ENCODE data around the gene RABEPK. TPM values are rescaled to one million over a fixed set of nuclear protein-coding genes. Genes with fewer than 3 reads are reported as not detected.

Gene RABEPK
- total RNA-seq, 4 donors from 2014 or later, result 11.9 to 20.7 (median 16.2) TPM

DNA sequence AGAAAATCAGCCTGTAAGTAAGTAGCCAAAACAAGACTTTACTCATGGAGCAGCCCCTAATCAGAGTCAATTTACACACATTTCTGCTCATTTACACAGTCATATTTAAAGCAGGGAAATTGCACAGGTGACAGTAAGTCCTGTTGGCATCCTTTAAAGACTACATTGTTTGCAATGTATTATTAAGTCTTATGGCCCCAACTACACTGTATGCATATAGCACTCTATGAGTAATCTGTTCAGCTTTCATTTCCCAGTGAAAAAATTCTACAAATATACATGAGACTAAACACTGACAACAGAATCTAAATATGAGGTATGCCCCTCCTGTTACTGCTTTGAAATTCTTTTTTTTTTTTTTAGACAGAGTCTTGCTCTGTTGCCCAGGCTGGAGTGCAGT, 30.4 kb upstream of the RABEPK start:
- TF ChIP-seq, protein P1, sequence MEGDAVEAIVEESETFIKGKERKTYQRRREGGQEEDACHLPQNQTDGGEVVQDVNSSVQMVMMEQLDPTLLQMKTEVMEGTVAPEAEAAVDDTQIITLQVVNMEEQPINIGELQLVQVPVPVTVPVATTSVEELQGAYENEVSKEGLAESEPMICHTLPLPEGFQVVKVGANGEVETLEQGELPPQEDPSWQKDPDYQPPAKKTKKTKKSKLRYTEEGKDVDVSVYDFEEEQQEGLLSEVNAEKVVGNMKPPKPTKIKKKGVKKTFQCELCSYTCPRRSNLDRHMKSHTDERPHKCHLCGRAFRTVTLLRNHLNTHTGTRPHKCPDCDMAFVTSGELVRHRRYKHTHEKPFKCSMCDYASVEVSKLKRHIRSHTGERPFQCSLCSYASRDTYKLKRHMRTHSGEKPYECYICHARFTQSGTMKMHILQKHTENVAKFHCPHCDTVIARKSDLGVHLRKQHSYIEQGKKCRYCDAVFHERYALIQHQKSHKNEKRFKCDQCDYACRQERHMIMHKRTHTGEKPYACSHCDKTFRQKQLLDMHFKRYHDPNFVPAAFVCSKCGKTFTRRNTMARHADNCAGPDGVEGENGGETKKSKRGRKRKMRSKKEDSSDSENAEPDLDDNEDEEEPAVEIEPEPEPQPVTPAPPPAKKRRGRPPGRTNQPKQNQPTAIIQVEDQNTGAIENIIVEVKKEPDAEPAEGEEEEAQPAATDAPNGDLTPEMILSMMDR (IDR thresholded peaks at IDR 0.05; ENCODE audit: low read depth), result no peak

DNA sequence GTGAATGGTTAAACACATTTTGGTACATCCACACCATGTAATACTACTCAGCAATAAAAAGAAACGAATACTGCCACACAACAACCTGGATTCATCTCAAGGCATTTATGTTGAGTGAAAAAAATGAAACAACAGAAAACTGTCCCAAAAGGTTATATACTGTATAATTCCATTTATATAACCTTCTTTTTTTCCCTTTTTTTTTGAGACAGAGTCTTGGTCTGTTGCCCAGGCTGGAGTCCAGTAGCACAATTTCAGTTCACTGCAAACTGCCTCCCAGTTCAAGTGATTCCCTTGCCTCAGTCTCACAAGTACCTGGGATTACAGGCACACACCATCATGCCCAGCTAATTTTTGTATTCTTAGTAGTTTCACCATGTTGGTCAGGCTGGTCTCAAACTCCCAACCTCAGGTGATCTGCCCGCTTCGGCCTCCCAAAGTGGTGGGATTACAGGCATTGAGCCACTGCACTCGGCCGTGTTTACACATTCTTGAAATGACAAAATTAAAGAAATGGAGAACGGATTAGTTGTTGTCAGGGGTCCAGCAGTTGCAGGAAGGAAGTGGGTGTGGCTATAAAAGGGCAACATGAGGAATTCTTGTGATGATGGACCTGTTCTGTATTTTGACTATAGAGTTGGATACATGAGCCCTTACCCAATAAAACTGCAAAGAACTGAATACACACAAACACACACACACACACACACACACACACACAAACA, 28.1 kb upstream of the RABEPK start:
- TF ChIP-seq, protein P1 (IDR thresholded peaks at IDR 0.05; ENCODE audit: low read depth), result no peak

DNA sequence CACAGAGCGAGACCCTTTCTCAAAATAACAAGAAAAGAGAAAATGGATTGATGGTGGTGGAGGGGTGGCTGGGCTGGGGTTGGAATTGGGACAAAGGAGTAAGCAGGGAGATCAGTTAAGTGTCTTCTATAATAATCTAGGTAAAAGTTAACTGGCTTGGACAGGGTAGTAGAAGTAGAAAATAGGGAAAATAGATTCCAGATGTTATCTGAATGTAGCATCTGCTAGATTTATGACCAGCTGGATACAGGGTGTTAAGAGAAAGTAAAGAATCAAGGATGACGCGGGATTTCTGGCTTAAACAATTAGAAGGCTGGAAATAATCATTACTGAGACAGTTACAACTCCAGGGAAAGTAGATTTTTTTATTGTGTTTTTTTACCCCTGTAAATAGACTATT, 23.7 kb upstream of the RABEPK start:
- TF ChIP-seq, protein P1 (IDR thresholded peaks at IDR 0.05; ENCODE audit: low read depth), result no peak

DNA sequence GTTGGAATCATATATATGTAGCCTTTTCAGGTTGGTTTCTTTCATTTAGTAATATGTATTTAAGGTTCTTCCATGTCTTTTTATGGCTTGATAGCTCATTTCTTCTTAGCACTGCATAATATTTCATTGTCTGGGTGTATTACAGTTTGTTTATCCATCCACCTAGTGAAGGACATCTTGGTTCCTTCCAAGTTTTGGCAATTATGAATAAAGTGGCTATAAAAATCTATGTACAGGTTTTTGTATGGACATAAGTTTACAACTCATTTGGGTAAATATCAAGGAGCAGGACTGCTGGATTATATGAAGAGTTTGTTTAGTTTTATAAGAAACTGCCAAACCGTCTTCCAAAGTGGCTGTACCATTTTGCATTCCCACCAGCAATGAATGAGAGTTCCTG, 22.5 kb upstream of the RABEPK start:
- TF ChIP-seq, protein P1 (IDR thresholded peaks at IDR 0.05; ENCODE audit: low read depth), result no peak

DNA sequence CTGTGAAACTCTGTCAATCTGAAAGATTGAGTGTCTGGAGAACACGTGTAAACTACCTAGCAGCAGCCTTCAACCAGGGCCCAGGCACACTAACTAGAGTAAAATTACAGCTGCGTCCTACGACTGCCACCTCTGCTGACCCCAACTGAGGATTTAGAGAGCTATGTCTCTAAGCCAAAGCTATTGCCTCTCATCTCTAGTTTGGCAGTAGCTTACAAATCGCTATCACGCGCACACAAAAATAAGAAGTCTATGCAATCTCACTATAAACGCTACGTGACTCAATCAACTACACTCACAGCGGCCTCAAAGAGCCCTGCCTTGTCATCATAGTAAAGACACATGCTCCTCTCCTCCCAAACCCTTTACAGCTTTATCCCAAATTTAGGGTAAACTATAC, 19.5 kb upstream of the RABEPK start:
- TF ChIP-seq, protein P1 (IDR thresholded peaks at IDR 0.05; ENCODE audit: low read depth), result no peak

DNA sequence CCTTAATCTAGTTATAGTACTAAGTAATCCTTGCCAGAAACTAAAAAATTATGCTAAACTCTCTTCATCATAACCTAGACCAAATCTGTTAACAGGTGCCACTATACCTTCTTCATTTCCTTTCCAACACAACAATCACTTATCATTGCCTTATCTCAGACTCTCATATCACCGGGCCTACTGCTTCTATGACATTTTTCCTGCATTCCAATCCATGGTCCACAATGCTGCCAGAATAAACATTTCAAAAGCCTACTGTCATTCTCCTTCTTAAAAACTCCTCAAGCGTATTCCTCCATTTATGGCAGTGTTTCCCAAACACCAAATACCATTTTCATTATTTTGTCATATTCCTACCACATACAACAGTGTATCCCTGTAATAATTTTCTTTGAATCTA, 17.3 kb upstream of the RABEPK start:
- TF ChIP-seq, protein P1 (IDR thresholded peaks at IDR 0.05; ENCODE audit: low read depth), result no peak

DNA sequence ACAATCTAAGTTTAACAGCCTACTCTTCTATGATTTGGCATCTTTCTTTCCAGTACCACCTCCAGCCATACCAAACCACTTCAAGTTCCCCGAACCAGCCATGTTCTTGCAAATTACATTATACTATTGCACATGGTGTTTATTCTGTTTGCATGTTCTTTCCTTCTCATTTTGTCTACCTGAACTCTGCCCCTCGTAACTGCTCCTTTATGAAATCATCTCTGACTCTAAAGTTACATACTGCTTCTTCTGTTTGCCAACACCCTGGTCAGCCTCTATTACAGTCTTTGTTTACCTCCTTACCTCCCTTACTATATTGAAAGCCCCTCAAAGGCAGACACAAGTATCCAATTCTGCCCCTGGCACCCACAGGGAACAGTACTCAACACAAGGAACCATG, 16.8 kb upstream of the RABEPK start:
- TF ChIP-seq, protein P1 (IDR thresholded peaks at IDR 0.05; ENCODE audit: low read depth), result no peak
